SHP77 treated with DMSO at 0.1 percent for 48 hours (cell line): ENCODE results near the gene RHEBL1.

Experiments used
- DNase-seq: peaks from one replicate; lab custom pipeline; 2025; lab: John Stamatoyannopoulos, UW

Gene RHEBL1

DNA sequence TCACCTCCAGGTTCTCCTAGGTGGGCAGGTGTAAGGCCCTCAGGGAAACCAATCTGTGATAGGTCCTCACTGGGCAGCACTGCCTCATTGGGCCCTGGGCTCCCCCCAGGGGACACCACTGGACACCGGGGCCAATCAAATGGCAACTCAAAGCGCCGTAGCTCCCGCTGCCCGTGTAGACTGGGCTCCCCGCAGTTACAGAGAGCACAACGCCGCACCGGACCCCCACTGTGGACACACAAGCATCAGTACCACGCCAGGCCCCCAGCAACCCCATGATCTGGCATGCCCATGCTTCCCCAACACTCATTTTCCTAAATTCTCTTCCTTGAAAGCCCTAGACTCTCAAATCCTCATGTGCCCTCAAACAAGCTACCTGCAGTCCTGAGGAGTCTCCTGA lies 15.3 kb downstream of the RHEBL1 start:
- DNase-seq = no peak

DNA sequence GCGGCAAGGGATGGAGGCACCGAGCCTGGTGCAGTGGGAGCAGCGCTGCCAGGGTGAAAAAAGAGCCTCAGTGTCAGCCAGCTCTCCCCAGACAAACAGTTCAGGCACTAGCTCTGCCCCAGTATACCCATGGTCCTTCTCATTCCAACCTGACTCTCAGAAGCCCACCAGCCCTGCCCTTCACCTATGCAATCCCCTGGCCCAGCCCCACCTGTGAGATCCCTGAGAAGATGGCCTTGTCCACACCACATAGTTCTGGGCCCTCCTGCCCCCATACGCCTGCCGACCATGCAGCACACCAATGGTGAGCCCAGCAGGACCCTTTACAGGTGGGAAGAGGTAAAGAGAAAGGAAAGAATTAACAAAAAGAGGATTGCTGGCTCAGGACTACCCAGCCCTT lies 15.7 kb downstream of the RHEBL1 start:
- no peak for DNase-seq

DNA sequence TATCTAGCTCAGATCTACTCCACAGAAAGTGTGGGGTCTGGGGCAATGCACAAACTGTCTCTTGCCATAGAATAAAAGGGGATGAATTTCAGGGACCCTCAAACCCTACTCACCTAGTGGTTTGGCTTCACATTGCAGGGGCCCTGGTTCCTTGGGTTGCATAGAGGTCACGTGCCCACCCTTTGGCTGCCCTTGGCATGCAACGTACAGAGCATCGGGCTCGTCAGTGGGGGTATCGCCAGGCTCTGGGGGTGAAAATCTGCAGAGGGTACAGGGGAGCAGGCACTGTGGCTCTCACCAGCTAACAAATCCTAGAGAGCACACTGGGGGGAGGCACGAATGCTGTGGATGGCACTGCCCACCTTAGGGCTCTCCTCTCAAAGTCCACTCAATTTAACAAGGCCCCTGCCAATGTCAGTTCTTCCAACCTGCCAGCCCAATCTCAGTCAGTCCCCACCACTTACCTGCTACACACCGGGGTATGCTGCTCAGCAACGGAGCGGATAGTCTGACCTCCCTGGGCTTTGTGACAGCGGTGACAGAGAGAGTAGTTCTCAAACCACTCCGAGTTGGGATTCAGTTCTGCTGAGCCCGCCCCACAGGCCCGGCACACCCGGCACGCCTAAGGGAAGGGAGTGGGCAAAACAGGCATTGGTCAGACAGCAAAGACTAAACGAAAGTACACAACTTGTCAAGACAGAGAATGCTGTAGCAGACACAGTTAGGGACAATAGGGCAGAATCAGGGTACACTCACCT lies 17.1 kb downstream of the RHEBL1 start:
- DNase-seq = no peak

DNA sequence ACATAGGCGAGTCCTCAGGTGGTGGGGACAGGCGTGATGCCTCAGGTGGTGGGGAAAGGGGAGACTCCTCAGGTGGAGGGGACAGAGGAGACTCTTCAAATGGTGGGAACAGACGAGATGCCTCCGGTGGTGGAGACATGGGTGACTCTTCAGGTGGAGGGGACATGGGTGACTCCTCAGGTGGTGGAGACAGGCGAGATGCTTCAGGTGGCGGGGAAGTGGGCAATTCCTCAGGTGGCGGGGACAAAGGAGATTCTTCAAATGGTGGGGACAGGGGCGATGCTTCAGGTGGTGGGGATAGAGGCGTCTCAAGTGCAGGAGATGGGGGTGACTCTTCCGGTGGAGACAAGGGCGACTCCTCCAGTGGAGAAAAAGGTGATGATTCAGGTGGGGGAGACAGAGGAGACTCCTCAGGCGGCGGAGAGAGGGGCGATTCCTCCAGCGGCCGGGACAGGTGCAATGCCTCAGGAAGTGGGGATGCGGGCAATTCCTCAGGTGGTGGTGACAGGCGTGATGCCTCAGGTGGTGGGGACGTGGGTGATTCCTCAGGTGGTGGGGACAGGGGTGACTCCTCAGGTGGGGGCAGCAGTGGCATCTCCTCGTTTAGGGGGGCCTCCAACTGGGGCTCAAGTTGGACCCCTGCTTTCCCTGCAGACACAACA lies 17.9 kb downstream of the RHEBL1 start:
- DNase-seq = no peak

- DNase-seq = no peak
These were observed 18.4 kb downstream of the RHEBL1 start for GRCh38 chr12:49051373-49051764.

DNA sequence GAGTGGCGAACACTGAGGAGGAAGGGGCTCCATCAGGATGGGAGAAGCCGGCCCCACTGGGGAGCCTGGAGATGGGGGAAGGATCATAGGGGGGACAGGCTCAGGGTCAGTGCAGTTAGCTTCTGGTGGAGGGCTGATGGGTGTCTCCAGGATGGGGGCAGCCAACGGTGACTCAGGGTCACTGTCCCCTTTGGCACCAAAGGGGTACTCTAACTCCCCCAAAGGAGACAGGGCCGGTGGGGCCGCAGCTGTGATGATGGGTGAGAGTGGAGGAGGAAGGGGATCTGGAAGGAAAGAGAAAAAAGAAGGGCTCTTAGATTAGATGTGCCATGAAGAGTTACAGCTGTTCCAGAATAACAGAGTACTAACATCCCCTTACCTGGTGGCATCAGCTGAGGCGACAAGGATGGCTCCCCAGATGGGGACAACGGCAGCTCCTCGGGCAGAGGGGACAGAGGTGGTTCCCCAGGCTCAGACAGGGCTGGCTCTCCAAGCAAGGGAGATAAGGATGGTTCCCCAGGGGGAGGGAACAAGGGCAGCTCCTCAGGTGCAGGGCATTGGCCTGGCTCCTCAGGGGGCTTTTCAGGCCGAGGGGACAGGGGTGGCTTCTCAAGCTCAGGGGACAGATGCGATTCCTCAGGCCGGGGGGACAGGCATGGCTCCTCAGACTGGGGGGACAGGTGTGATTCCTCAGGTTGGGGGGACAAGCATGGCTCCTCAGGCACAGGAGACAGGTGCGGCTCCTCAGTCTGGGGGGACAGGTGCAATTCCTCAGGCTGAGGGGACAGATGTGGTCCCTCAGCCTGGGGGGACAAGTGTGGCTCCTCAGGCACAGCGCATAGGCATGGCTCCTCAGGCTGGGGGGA lies 19.0 kb downstream of the RHEBL1 start:
- no peak for DNase-seq

- no peak for DNase-seq
These were observed 20.1 kb downstream of the RHEBL1 start for GRCh38 chr12:49049566-49050224.

DNA sequence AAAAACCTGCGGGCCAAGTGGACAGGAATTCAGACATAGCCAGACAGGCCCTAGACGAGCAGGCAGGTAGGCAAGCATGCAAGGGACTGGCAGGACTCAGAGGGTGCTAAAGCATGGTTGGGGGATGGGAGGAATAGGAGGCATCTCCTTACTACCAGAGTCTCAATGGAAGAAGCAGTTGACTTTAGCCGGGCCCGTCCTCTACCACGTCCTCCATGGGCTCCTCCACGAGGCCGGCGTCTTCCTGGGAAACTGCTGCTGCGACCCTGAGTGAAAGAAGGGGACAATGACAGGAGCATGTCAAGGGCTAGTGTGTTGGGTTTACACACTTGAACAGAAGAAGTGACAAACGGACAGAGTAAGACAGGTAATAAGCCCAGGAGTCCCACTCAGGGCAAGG lies 20.8 kb downstream of the RHEBL1 start:
- DNase-seq = no peak

DNA sequence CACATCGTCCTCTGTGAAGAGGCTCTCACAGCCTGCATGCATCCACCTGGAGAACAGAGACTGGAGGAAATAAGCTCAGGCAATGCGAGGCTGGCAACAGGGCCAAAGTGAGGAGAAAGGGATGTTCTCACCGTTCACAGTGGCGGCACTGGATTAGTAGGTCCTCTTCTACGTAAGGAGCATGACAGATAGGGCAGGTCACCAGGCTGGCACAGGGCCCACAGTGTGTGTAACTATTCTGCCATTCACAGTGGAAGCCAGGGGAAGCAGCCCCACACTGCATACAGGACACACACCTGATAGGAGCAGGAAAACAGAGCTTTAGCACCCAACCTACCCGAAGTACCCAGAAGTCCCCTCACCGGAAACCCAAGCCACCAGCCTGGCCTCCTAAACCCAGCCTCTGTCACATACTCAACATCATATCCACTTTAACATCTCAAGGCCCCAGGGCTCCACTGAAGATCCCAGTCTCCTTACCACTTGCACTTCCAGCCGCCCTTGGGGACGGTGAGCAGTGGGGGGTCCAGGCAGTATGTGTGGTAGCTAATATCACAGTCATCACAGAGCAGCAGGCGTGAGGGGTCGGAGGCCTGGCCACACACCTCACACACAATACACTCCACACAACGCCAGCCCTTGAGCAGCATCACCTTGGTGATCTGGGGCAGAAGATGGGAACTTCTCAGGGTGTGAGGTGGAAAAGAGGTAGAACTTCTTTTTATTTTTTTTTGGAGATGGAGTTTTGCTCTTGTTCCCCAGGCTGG lies 23.5 kb downstream of the RHEBL1 start:
- no peak for DNase-seq

GRCh38 chr12:49044660-49045059 lies 25.1 kb downstream of the RHEBL1 start:
- DNase-seq = no peak

DNA sequence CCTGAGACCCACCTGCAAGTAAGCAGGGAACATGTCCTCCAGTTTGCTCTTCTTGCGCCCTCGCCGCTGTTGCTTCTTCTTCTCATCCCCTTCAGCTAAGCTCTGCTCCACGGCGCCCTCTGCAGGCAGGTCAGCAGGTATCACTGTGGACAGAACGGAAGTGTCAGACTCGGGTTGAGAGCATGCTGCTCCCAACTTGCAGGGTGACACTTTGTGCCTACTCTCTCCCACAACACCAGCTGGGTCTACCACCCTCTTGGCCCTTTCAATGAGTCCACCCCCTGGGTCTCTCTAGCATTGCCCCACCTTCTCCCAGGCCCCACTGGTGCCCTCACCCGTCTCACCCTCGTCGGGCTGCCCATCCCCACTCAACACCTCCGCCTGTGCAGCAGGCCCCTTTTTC lies 25.9 kb downstream of the RHEBL1 start:
- no peak for DNase-seq

- DNase-seq = no peak
These were observed 26.5 kb downstream of the RHEBL1 start for GRCh38 chr12:49043241-49043640.

GRCh38 chr12:49041881-49042484 lies 27.8 kb downstream of the RHEBL1 start:
- DNase-seq = no peak

DNA sequence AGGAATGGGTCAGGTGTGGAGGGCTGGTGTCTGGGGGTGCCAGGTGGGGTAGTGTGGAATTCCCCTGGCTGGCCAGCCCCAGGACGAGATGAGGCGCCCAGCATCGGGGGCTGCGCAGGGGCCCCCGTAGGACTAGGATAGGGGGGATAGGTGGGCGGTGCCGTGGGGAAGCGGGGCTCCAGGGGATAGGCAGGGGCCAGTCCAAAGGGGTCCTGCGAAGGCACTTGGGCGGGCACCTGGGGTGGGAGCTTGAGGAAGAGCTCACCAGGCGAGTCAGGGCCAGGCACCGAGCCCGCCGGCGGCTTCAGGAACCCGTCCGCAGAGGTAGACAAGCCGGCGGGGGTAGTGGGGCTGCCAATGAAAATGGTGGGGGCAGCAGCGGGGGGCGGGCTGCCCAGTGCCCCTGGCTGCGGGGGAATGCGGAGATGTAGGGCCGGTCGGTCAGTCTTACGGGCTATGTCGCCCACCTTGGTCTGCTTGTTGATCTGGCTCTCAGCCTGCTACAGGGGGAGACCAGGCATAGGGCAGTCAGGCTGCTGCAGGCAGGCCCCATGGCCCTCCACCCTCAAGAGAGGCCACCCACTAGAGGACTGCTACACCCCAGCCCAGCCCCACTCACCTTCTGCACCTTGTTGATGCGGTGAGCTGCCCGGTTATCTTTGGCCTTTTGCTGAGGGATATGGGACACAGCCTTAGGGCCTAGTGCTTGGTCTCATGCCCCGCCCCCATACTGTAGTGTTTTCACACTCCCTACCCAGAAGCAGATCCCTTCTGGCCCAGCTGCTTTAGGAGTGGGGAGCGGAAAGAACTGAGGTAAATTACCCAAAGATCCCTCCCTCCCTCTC lies 28.5 kb downstream of the RHEBL1 start:
- no peak for DNase-seq

GRCh38 chr12:49040364-49040855 lies 29.4 kb downstream of the RHEBL1 start:
- no peak for DNase-seq

GRCh38 chr12:49039421-49040363 lies 30.1 kb downstream of the RHEBL1 start:
- no peak for DNase-seq

- no peak for DNase-seq
These were observed 31.4 kb downstream of the RHEBL1 start for GRCh38 chr12:49038291-49038955.

DNA sequence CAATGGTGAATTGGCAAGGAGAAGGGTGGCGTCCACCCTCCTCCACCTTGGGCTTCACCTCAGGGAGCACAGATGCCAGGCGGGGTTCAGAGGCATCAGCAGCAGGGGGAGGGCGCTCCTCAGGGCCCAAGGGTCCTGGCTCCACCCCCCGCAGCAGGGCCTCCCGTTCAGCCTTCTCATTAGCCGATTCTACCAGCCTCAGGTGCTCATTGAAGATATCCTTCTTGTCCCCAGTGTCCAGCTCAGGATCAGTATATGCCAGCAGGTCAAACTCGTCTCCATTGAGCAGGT lies 31.9 kb downstream of the RHEBL1 start:
- no peak for DNase-seq
